ENCODE results near the gene WDR7.
A peak's percentile ranks its signal among the peaks of the same experiment; 100 is the strongest.

Gene WDR7

DNA sequence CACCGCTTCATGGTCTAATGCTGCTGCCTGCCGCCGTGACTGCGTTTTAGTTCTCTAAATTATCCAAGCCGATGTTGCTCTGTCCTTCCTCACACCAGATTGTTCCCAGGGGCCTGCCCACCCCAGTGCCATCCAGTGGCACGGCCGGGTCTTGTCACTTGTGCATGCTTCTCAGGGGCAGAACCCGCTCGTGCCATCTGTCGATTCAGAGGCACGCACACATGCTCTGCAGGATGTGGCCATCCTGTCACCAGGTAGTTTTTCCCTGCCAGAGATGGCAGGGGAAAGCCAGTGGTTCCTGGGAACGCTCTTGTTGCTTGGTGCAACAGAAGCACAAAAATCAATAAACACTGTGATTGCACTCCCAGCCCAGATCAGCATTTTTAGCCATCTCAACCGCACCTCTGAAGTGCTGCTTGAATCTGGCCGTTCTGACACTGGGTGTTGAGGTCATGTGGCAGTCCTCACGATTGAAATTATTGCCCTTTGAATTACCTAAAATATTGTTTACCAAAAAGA lies 376.1 kb downstream of the WDR7 start:
- WGBS (ENCODE audit: extremely low coverage, insufficient coverage, low lambda C conversion rate) = no CpG with 5 or more reads among the region's 15 CpGs
- H3K18ac ChIP-seq (ENCODE audit: low read length) = no peak overlapping the region
- no peak overlapping the region for H3K23ac ChIP-seq (ENCODE audit: low read length)
- H4K5ac ChIP-seq (ENCODE audit: low read length) = no peak overlapping the region
- H3K56ac ChIP-seq (ENCODE audit: low read length) = no peak overlapping the region
- H4K8ac ChIP-seq (ENCODE audit: low read depth, low read length) = no peak overlapping the region
- no peak overlapping the region for H3K9ac ChIP-seq (ENCODE audit: low read length)
- no peak overlapping the region for H3K4me2 ChIP-seq (ENCODE audit: low read length)
- H3K4me1 ChIP-seq (ENCODE audit: control insufficient read depth, low read depth, low read length) = no peaks in the 10 kb centered on the region
- no peak overlapping the region for H3K4ac ChIP-seq (ENCODE audit: low read depth, low read length)
- no peak overlapping the region for H2BK5ac ChIP-seq (ENCODE audit: low read length)
- no peak overlapping the region for H2AK5ac ChIP-seq (ENCODE audit: low read length)
- no peaks in the 10 kb centered on the region for H3K27me3 ChIP-seq (ENCODE audit: insufficient read depth, low read length, poor library complexity)
- no peak overlapping the region for H2BK15ac ChIP-seq (replicated peaks; ENCODE audit: low read depth)
- H2BK120ac ChIP-seq (ENCODE audit: low read depth, low read length) = no peak overlapping the region
- no peak overlapping the region for H3K27ac ChIP-seq (ENCODE audit: low read depth, low read length)
- H3K79me2 ChIP-seq (ENCODE audit: control insufficient read depth, insufficient read depth, low read length) = no peaks in the 10 kb centered on the region
- no peaks in the 10 kb centered on the region for H3K79me1 ChIP-seq (ENCODE audit: low read length)
- DNase-seq = no peak
- no peak overlapping the region for H3K4me3 ChIP-seq (ENCODE audit: low read length)
- H3K36me3 ChIP-seq (ENCODE audit: control insufficient read depth, insufficient read depth, low read length) = no peaks in the 10 kb centered on the region

DNA sequence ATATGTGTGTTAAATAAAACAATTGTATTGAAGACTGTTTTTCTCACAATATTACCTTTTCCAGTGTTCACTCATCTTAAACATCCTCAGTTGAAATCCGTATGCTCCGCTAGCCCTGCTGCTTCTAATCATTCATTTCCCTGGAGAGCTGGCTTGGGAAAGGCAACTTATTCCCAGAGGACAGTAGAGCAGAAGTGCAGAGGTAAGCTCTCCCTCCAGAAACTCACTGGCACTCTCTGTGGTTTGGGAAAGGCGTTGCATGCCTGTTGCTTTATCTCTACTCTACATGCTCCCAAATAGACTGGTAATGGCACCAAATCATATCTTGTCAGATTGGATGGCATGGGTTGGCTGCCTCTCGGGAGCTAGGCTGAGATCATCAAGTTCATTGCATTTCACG lies 378.6 kb downstream of the WDR7 start:
- Histone ChIP-seq H3K36me3 (ENCODE audit: control insufficient read depth, insufficient read depth, low read length) (no peaks in the 10 kb centered on the region), H3K79me1 (ENCODE audit: low read length) (no peaks in the 10 kb centered on the region), H2BK120ac (ENCODE audit: low read depth, low read length) (no peak overlapping the region), H4K5ac (ENCODE audit: low read length) (no peak overlapping the region), H3K18ac (ENCODE audit: low read length) (no peak overlapping the region), H2AK5ac (ENCODE audit: low read length) (no peak overlapping the region), H3K4me2 (ENCODE audit: low read length) (no peak overlapping the region), H2BK15ac (replicated peaks; ENCODE audit: low read depth) (no peak overlapping the region), H3K9ac (ENCODE audit: low read length) (no peak overlapping the region), H4K8ac (ENCODE audit: low read depth, low read length) (no peak overlapping the region), H2BK5ac (ENCODE audit: low read length) (no peak overlapping the region), H3K4me3 (ENCODE audit: low read length) (no peak overlapping the region), H3K23ac (ENCODE audit: low read length) (no peak overlapping the region), H3K27ac (ENCODE audit: low read depth, low read length) (no peak overlapping the region), H3K79me2 (ENCODE audit: control insufficient read depth, insufficient read depth, low read length) (no peaks in the 10 kb centered on the region), H3K4me1 (ENCODE audit: control insufficient read depth, low read depth, low read length) (no peaks in the 10 kb centered on the region), H3K4ac (ENCODE audit: low read depth, low read length) (no peak overlapping the region), H3K56ac (ENCODE audit: low read length) (no peak overlapping the region), H3K27me3 (ENCODE audit: insufficient read depth, low read length, poor library complexity) (no peaks in the 10 kb centered on the region)
- WGBS (ENCODE audit: extremely low coverage, insufficient coverage, low lambda C conversion rate) = no CpG with 5 or more reads among the region's 5 CpGs
- DNase-seq = peak; percentile 76

DNA sequence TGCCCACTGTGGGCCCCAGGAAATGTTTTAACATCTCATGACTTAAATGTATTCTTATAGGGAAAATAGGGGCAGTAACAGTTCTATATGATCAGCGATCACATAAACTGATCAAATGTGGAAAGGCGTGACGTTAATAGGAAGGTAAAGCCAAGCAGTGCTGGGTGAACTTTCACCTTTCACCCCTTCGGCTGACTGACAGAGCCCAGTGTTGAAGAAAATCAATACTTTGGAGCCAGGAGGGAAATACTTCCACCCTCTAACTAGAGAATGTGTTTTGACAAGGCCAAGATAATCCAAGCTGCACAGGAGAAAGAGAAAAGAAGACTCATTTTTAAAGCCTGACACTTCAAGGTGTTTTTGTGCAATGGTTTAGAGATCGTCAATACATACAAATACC lies 379.3 kb downstream of the WDR7 start:
- H3K18ac ChIP-seq (ENCODE audit: low read length) = no peak overlapping the region
- H3K4me1 ChIP-seq (ENCODE audit: control insufficient read depth, low read depth, low read length) = no peaks in the 10 kb centered on the region
- no peak overlapping the region for H2BK5ac ChIP-seq (ENCODE audit: low read length)
- no peaks in the 10 kb centered on the region for H3K79me1 ChIP-seq (ENCODE audit: low read length)
- H3K4me2 ChIP-seq (ENCODE audit: low read length) = no peak overlapping the region
- no peaks in the 10 kb centered on the region for H3K27me3 ChIP-seq (ENCODE audit: insufficient read depth, low read length, poor library complexity)
- H2BK120ac ChIP-seq (ENCODE audit: low read depth, low read length) = no peak overlapping the region
- H4K8ac ChIP-seq (ENCODE audit: low read depth, low read length) = no peak overlapping the region
- H2AK5ac ChIP-seq (ENCODE audit: low read length) = no peak overlapping the region
- H3K56ac ChIP-seq (ENCODE audit: low read length) = no peak overlapping the region
- no peak overlapping the region for H3K9ac ChIP-seq (ENCODE audit: low read length)
- H3K4me3 ChIP-seq (ENCODE audit: low read length) = no peak overlapping the region
- no peak for DNase-seq
- H3K23ac ChIP-seq (ENCODE audit: low read length) = no peak overlapping the region
- no peak overlapping the region for H4K5ac ChIP-seq (ENCODE audit: low read length)
- WGBS (ENCODE audit: extremely low coverage, insufficient coverage, low lambda C conversion rate) = no CpG with 5 or more reads among the region's 5 CpGs
- no peaks in the 10 kb centered on the region for H3K36me3 ChIP-seq (ENCODE audit: control insufficient read depth, insufficient read depth, low read length)
- no peak overlapping the region for H3K27ac ChIP-seq (ENCODE audit: low read depth, low read length)
- no peak overlapping the region for H3K4ac ChIP-seq (ENCODE audit: low read depth, low read length)
- H2BK15ac ChIP-seq (replicated peaks; ENCODE audit: low read depth) = no peak overlapping the region
- no peaks in the 10 kb centered on the region for H3K79me2 ChIP-seq (ENCODE audit: control insufficient read depth, insufficient read depth, low read length)

DNA sequence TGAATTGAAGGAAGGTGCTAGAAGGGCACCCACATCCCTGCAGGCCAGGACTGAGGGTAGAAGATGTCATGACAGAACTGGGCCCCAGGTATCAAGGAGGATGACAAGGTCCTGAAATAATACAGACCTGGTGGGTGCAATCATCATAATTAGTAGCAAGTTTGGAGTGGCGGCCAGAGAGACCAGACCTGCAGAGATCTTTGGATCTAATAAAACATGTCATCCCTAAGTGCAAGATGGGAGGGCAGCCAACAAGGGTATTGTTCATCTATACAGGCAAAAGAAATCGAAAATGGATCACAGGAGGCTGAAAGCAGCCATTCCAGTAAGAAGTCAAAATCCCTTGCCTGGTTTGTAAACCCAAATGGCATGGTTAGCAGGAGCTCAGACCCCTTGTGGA lies 384.4 kb downstream of the WDR7 start:
- Histone ChIP-seq H4K5ac (ENCODE audit: low read length) (no peak overlapping the region), H3K4me1 (ENCODE audit: control insufficient read depth, low read depth, low read length) (no peaks in the 10 kb centered on the region), H2BK120ac (ENCODE audit: low read depth, low read length) (no peak overlapping the region), H4K8ac (ENCODE audit: low read depth, low read length) (no peak overlapping the region), H3K79me2 (ENCODE audit: control insufficient read depth, insufficient read depth, low read length) (no peaks in the 10 kb centered on the region), H3K36me3 (ENCODE audit: control insufficient read depth, insufficient read depth, low read length) (no peaks in the 10 kb centered on the region), H3K23ac (ENCODE audit: low read length) (no peak overlapping the region), H3K79me1 (ENCODE audit: low read length) (no peaks in the 10 kb centered on the region), H3K27me3 (ENCODE audit: insufficient read depth, low read length, poor library complexity) (no peaks in the 10 kb centered on the region), H2AK5ac (ENCODE audit: low read length) (no peak overlapping the region), H3K4me3 (ENCODE audit: low read length) (no peak overlapping the region), H3K4me2 (ENCODE audit: low read length) (no peak overlapping the region), H3K18ac (ENCODE audit: low read length) (no peak overlapping the region), H2BK5ac (ENCODE audit: low read length) (no peak overlapping the region), H3K27ac (ENCODE audit: low read depth, low read length) (no peak overlapping the region), H3K4ac (ENCODE audit: low read depth, low read length) (no peak overlapping the region), H3K9ac (ENCODE audit: low read length) (no peak overlapping the region), H3K56ac (ENCODE audit: low read length) (no peak overlapping the region), H2BK15ac (replicated peaks; ENCODE audit: low read depth) (no peak overlapping the region)
- no peak for DNase-seq
- no CpG with 5 or more reads among the region's 2 CpGs for WGBS (ENCODE audit: extremely low coverage, insufficient coverage, low lambda C conversion rate)

DNA sequence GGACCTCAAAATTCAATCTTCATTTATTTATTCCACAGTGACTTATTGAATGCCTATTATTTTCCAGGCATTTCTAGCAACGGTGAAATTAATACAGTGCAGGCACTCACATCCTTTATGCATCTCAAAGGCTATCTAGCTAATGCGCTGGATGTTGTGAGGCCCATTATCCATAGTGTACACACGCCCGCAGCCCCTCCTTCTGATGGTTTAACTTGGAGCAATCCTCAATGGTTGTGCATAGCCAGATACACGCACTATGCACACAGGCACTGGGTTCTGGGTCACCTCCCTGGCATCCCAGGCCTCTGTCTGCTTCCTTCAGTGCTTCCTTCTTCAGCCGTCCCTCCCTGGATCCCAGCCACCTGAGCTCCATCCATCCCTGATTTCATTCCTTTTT lies 387.2 kb downstream of the WDR7 start:
- H3K56ac ChIP-seq (ENCODE audit: low read length) = no peak overlapping the region
- no peak overlapping the region for H4K5ac ChIP-seq (ENCODE audit: low read length)
- DNase-seq = no peak
- H3K18ac ChIP-seq (ENCODE audit: low read length) = no peak overlapping the region
- H3K9ac ChIP-seq (ENCODE audit: low read length) = no peak overlapping the region
- no peaks in the 10 kb centered on the region for H3K4me1 ChIP-seq (ENCODE audit: control insufficient read depth, low read depth, low read length)
- no CpG with 5 or more reads among the region's 6 CpGs for WGBS (ENCODE audit: extremely low coverage, insufficient coverage, low lambda C conversion rate)
- no peak overlapping the region for H2BK5ac ChIP-seq (ENCODE audit: low read length)
- H3K27ac ChIP-seq (ENCODE audit: low read depth, low read length) = no peak overlapping the region
- no peak overlapping the region for H3K23ac ChIP-seq (ENCODE audit: low read length)
- H3K4me3 ChIP-seq (ENCODE audit: low read length) = no peak overlapping the region
- no peak overlapping the region for H3K4ac ChIP-seq (ENCODE audit: low read depth, low read length)
- H3K79me2 ChIP-seq (ENCODE audit: control insufficient read depth, insufficient read depth, low read length) = no peaks in the 10 kb centered on the region
- no peak overlapping the region for H2BK120ac ChIP-seq (ENCODE audit: low read depth, low read length)
- H3K79me1 ChIP-seq (ENCODE audit: low read length) = no peaks in the 10 kb centered on the region
- no peak overlapping the region for H2AK5ac ChIP-seq (ENCODE audit: low read length)
- H3K27me3 ChIP-seq (ENCODE audit: insufficient read depth, low read length, poor library complexity) = no peaks in the 10 kb centered on the region
- H4K8ac ChIP-seq (ENCODE audit: low read depth, low read length) = no peak overlapping the region
- no peak overlapping the region for H2BK15ac ChIP-seq (replicated peaks; ENCODE audit: low read depth)
- no peak overlapping the region for H3K4me2 ChIP-seq (ENCODE audit: low read length)
- H3K36me3 ChIP-seq (ENCODE audit: control insufficient read depth, insufficient read depth, low read length) = no peaks in the 10 kb centered on the region

DNA sequence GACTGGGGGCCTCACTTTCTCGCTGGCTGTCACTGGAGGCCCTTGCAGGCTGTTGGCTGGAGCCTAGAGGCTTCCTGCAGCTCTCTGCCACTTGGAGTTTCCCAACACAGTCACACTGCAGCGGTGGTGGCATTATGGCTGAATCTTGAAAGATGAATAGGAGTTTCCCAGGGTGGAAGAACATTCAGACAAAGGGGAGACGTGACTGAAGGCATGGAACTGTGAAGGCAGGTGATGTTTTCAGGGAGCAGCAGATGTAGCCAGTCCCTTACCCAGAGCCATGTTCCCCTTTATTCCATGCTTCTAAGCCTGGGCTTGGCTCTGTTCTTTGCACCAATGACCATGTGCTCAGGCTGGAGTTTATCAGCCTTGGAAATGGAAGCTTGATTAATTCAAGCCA lies 389.0 kb downstream of the WDR7 start:
- H3K79me1 ChIP-seq (ENCODE audit: low read length) = no peaks in the 10 kb centered on the region
- H3K36me3 ChIP-seq (ENCODE audit: control insufficient read depth, insufficient read depth, low read length) = no peaks in the 10 kb centered on the region
- no peak overlapping the region for H4K5ac ChIP-seq (ENCODE audit: low read length)
- H3K4me2 ChIP-seq (ENCODE audit: low read length) = no peak overlapping the region
- H3K18ac ChIP-seq (ENCODE audit: low read length) = no peak overlapping the region
- H3K4me1 ChIP-seq (ENCODE audit: control insufficient read depth, low read depth, low read length) = no peaks in the 10 kb centered on the region
- H2AK5ac ChIP-seq (ENCODE audit: low read length) = no peak overlapping the region
- no peak overlapping the region for H3K27ac ChIP-seq (ENCODE audit: low read depth, low read length)
- no CpG with 5 or more reads among the region's 3 CpGs for WGBS (ENCODE audit: extremely low coverage, insufficient coverage, low lambda C conversion rate)
- no peaks in the 10 kb centered on the region for H3K27me3 ChIP-seq (ENCODE audit: insufficient read depth, low read length, poor library complexity)
- no peaks in the 10 kb centered on the region for H3K79me2 ChIP-seq (ENCODE audit: control insufficient read depth, insufficient read depth, low read length)
- no peak overlapping the region for H2BK5ac ChIP-seq (ENCODE audit: low read length)
- no peak overlapping the region for H3K56ac ChIP-seq (ENCODE audit: low read length)
- no peak overlapping the region for H2BK120ac ChIP-seq (ENCODE audit: low read depth, low read length)
- DNase-seq = no peak
- no peak overlapping the region for H3K4ac ChIP-seq (ENCODE audit: low read depth, low read length)
- no peak overlapping the region for H3K9ac ChIP-seq (ENCODE audit: low read length)
- H3K4me3 ChIP-seq (ENCODE audit: low read length) = no peak overlapping the region
- H3K23ac ChIP-seq (ENCODE audit: low read length) = no peak overlapping the region
- H2BK15ac ChIP-seq (replicated peaks; ENCODE audit: low read depth) = no peak overlapping the region
- no peak overlapping the region for H4K8ac ChIP-seq (ENCODE audit: low read depth, low read length)

All from mesendoderm (in vitro differentiated cells).